Spleen (tissue), 7 donors: ENCODE measurements around the gene CDCA3.

Source experiments
- POLR2A ChIP-seq, 3 donors: fragments of 450-650 bp; IDR thresholded peaks; one replicate each; pipeline ENCODE4 v1.5.1; 2017; ENCODE audit warnings: antibody characterized with exemption in 3 of 3, mild to moderate bottlenecking in 1 of 3
- TF ChIP-seq, protein P1 (sequence below), 11 experiments: fragments of 200-600 bp in 7 of 11; fragments of 450-650 bp in 4 of 11; sonication (generic) in 4 of 11; IDR thresholded peaks in 8 of 11; conservative IDR thresholded peaks in 3 of 11; 1 replicate in 7 of 11; 2 replicates in 4 of 11; pipeline versions ENCODE4 v1.4.0 to v1.8.0; 2016 to 2021; ENCODE audit warnings: antibody characterized with exemption in 11 of 11, inconsistent platforms in 4 of 11, mild to moderate bottlenecking in 1 of 11
- donor health status: DM: no; HTN: no; CAD: no; lungs with moderate emphysema.
- donor health status: DM: no; HTN: no; CAD: no.
- donor health status: DM: no; HTN: no; CAD: no.

DNA sequence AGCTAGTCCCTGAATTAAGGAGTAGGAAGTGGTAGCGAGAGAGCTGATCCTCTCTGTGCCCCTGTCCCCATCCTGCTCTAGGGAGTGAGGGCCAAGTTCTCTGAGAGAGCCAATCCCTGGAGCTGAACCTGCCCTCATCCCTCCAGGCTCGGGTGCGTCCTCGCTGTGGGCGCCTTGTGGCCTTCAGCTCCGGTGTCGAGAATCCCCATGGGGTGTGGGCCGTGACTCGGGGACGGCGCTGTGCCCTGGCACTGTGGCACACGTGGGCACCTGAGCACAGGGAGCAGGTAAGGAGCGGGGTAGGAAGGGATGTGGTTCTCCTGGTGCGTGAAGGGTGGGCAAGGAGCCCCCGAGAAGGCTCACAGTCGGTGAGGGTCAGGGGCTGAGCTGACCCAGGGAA is 12.2 kb downstream of the CDCA3 start:
- TF ChIP-seq, protein P1, sequence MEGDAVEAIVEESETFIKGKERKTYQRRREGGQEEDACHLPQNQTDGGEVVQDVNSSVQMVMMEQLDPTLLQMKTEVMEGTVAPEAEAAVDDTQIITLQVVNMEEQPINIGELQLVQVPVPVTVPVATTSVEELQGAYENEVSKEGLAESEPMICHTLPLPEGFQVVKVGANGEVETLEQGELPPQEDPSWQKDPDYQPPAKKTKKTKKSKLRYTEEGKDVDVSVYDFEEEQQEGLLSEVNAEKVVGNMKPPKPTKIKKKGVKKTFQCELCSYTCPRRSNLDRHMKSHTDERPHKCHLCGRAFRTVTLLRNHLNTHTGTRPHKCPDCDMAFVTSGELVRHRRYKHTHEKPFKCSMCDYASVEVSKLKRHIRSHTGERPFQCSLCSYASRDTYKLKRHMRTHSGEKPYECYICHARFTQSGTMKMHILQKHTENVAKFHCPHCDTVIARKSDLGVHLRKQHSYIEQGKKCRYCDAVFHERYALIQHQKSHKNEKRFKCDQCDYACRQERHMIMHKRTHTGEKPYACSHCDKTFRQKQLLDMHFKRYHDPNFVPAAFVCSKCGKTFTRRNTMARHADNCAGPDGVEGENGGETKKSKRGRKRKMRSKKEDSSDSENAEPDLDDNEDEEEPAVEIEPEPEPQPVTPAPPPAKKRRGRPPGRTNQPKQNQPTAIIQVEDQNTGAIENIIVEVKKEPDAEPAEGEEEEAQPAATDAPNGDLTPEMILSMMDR (IDR thresholded peaks at IDR 0.05 in 8 of 11, conservative IDR thresholded peaks at IDR 0.05 in 3 of 11): no peak
- TF ChIP-seq POLR2A (IDR thresholded peaks at IDR 0.05): no peak
